Prostate gland (tissue), 2 donors: ENCODE data around the gene PRCP.

ENCODE experiments used
- CTCF ChIP-seq, 4 experiments: fragments of 200-600 bp in 2 of 4; fragments of 450-650 bp in 2 of 4; sonication (generic) in 2 of 4; IDR thresholded peaks; 1 replicate in 3 of 4; 2 replicates in 1 of 4; pipeline ENCODE4 v1.5.1; 2016 to 2019; ENCODE audit warnings: antibody characterized with exemption in 4 of 4, mild to moderate bottlenecking in 2 of 4, moderate library complexity in 2 of 4
- POLR2AphosphoS5 ChIP-seq: sonication (generic); formaldehyde crosslinking; IDR thresholded peaks from one replicate; pipeline ENCODE4 v1.6.1; 2017; ENCODE audit warnings: antibody characterized with exemption

- TF ChIP-seq CTCF (IDR thresholded peaks at IDR 0.05) (no peak), POLR2AphosphoS5 (no peak)
Measured at GRCh38 chr11:82906931-82907330, 6.7 kb upstream of the PRCP start.
